GM10266 (cell line): Measurements from ENCODE around the gene PLB1.

Source experiments
- DNase-seq: peaks from one replicate; pipeline ENCODE4 v3.0.0; 2012; ENCODE audit errors: extremely low spot score
- TF ChIP-seq, protein P1 (sequence below): IDR thresholded peaks from 2 replicates; pipeline ENCODE4 v1.5.1; 2012; ENCODE audit warnings: mild to moderate bottlenecking, low read depth; ENCODE audit not compliant: control insufficient read depth, insufficient read depth; ENCODE audit errors: missing control alignments

PLB1 gene

DNA sequence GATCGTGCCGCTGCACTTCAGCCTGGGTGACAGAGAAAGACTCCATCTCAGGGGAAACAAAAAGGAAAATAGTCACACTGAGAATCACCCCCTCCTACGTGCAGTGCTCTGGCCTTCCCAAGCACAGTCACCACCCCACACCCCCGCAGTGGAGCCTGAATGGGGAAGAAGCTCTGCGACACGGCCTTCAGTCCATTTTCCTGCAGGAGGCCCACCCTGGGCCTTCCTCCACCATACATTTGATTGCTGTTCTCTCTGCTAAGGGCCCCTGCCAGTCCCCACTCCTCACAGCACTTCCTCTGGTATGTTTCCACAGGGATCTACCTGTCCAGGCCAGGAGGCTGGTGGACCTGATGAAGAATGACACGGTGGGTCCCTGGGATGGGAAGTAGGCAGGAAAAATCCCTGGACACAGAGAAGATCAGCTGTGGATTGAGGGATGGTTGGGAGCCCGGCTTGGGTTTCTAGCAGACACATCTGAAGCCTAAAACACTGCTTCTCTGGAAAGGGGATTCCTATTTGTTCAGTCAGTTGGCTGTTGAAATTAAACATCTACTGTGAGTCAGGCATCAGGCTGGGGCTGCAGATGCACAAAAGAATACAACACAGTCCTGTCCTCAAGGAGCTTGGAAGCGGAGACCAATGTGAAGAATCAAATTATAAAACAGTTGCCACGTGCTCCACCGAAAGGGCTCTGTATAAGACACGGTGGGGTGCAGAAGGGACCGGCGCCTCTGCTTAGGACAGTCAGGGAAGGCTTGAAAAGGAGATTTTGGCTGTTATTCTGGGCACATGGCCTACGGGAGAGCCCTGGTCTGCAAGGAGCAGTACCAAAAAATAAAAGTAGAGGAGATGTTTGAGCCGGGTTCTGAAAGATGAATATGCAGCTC lies 82.2 kb downstream of the PLB1 start:
- TF ChIP-seq, protein P1, sequence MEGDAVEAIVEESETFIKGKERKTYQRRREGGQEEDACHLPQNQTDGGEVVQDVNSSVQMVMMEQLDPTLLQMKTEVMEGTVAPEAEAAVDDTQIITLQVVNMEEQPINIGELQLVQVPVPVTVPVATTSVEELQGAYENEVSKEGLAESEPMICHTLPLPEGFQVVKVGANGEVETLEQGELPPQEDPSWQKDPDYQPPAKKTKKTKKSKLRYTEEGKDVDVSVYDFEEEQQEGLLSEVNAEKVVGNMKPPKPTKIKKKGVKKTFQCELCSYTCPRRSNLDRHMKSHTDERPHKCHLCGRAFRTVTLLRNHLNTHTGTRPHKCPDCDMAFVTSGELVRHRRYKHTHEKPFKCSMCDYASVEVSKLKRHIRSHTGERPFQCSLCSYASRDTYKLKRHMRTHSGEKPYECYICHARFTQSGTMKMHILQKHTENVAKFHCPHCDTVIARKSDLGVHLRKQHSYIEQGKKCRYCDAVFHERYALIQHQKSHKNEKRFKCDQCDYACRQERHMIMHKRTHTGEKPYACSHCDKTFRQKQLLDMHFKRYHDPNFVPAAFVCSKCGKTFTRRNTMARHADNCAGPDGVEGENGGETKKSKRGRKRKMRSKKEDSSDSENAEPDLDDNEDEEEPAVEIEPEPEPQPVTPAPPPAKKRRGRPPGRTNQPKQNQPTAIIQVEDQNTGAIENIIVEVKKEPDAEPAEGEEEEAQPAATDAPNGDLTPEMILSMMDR, result no peak
- DNase-seq, result no peak

DNA sequence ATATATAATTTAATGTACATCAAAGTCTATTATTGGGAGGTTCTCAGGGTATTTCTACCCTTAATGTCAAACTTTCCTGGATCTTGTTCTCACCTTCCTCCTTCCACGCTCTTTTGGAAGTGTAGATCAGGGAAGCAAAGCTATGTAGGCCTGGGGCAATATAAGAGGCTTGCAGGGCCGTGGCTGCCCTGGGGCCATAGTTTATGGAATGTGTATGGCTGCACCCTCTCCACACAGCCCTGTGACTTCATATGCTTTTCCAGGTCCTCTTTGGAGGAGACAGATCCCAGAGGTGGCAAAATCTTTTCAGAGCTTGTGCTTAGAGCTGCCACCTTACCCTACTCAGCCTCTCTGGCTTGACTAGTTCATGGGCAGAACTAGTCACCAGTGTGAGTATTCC lies 82.9 kb downstream of the PLB1 start:
- TF ChIP-seq, protein P1, result no peak
- DNase-seq, result no peak

DNA sequence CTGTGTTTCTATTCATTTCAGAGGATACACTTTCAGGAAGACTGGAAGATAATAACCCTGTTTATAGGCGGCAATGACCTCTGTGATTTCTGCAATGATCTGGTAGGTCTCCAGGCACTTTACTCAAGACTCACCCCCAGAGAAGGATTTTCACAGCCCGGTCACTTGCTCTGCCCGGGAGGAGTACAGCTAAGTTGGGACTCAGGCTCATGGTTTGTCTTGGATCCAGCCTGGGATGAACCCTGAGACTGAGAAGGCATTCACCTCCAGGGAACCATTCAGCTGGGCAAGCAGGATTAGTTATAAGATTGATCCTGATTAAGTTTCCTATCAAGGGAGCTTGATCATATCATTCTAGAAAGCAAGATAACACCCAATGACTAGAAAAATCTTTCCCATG lies 83.7 kb downstream of the PLB1 start:
- TF ChIP-seq, protein P1, result no peak

DNA sequence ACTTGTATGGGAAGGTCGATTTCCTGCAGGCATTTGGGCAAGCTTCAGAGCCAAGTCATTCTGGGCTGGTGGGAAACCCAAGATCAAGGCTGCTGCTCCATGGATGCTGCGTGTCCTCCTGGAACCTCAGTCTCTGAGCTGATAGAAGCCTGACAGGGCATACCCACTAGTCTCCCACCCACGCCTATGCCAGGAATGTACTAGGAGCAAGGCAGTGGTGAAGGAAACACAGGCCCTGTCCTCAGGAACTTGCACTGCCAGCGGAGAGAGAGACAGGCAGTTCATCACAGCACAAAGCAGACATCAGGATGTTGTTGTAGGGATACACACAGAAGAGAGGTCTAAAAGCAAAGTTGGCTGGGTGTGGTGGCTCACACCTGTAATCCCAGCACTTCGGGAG lies 84.2 kb downstream of the PLB1 start:
- no peak for DNase-seq
- TF ChIP-seq, protein P1, result no peak

More for the DNA sequence above, 83.7 kb downstream of the PLB1 start:
- DNase-seq, result no peak

DNA sequence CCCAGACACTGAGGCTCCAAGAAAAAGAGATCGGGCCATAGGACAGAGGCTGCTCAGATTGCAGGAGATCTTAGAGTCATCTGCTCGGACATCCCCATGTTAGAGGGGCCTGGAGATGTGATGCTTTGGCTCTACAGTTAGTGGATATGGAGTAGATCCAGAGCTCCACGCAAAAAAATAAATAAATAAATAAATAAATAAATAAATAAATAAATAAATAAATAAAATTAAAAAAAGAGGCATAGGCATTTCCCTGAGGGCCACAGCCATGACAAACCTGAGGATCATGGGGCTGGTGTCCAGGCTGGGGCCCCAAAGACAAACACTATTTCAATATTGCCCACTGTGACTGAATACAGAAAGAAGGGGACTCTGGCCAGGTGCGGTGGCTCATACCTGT lies 85.5 kb downstream of the PLB1 start:
- TF ChIP-seq, protein P1, result no peak
- no peak for DNase-seq

DNA sequence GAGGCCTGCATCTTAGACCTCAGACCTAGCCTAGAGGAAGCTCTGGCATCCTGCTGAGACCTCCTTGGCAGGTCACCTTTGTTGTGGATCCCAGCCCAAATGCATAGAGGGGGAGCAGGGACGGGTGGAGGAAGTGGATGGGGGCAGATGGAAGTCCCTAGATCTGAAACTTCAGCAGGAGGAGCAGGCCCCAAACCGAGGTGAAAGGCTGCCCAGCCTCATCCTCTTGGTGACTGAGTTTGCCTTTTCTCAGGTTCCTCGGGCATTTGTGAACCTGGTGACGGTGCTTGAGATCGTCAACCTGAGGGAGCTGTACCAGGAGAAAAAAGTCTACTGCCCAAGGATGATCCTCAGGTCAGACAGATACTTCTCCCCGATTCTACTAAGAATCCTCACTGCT lies 86.3 kb downstream of the PLB1 start:
- no peak for DNase-seq
- TF ChIP-seq, protein P1, result no peak

DNA sequence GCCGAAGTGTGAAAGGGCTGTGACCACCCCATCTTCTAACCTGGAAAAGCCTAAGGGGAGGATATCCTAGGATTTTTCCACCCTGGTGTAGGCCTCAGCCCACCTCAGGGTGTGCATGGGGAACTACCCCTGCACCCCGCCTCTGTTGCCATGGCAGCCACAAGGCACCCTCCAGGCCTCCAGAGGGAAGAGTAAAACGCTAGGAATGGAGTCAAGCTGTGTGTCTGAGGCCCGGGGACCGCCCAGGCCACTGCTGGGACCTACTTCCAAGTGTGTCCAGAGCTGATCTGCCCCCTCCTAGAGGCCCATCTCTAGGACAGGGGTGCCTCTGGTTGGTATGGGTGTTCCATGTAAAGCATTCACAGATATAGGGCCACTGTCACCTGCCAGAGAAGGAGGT lies 86.7 kb downstream of the PLB1 start:
- no peak for DNase-seq
- TF ChIP-seq, protein P1, result no peak
